Lower leg skin (tissue), 4 donors: ENCODE results near the gene VWA1. TPM values are rescaled to one million over a fixed set of nuclear protein-coding genes. Genes with fewer than 3 reads are reported as not detected.

Source experiments
- DNase-seq, 2 donors: peaks; one replicate each; pipeline ENCODE4 v3.0.0-alpha.2; 2019; ENCODE audit warnings: low spot score in 2 of 2
- H3K4me3 ChIP-seq: fragments of 200-600 bp; sonication (generic); 2 replicates; pipeline ENCODE4 v1.5.1; 2017; ENCODE audit warnings: mild to moderate bottlenecking, low read depth; ENCODE audit not compliant: poor library complexity, severe bottlenecking
- CTCF ChIP-seq, 3 donors: fragments of 450-650 bp; IDR thresholded peaks; one replicate each; pipeline ENCODE4 v1.5.1; 2016; ENCODE audit warnings: antibody characterized with exemption in 3 of 3, mild to moderate bottlenecking in 3 of 3, moderate library complexity in 2 of 3
- POLR2A ChIP-seq, 2 donors: fragments of 450-650 bp; IDR thresholded peaks; one replicate each; pipeline ENCODE4 v1.6.1; 2016 to 2017; ENCODE audit warnings: antibody characterized with exemption in 2 of 2, mild to moderate bottlenecking in 1 of 2, moderate library complexity in 1 of 2
- WGBS, 2 donors: methylation state at CpG; one replicate each; pipeline ENCODE4 v1.1.5; 2018; 5-methylcytosine and 5-hydroxymethylcytosine counted together
- intact Hi-C: fragments of 100-400 bp; cut with DNase I; formaldehyde crosslinking; loops from one replicate; pipeline ENCODE4 v1.15.0; 2023; ENCODE audit warnings: low total_unique reads
- total RNA-seq, 4 donors: library from RNA; depleted of rRNA; stranded (reverse); fragments of >200 nt; gene quantifications; one replicate each; pipeline ENCODE4 v1.1.0, GENCODE V29; 2016

VWA1 gene
- total RNA-seq, 4 donors from 2014 or later = 26.5 to 36.4 (median 30.1) TPM

DNA sequence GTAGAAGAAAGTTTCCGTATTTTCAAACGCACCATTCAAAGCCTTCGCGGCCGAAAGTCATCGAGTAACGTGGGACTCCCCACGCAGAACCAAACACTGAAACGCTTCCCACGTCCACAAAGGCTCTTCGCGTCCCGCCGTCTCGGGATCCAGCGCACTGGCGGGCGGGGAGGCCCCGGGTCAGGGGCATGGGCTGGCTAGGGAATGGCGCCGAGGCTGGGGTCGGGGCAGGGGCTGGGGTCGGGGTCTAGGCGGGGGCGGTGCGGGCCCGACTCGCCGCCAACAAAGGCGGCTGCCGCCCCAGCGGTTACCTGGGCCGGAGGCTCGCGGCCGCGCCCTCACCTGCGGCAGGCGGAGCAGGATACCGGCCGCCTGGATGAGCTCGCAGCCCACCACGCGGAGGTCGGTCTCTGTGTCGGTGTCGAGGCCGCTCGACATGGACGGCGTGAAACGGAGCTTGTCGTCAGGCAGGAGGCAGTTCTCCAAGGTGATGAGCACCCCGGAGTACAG is 36.8 kb upstream of the VWA1 start:
- intact Hi-C loops = no loop called here
- DNase-seq = peak in 1 of 2 donors; percentile 84
- H3K4me3 ChIP-seq = peak overlapping the region; percentile 92
- WGBS, 2 donors = 0 to 1% methylated on average over 8 to 10 of the region's 54 CpGs
- no peak for TF ChIP-seq POLR2A (IDR thresholded peaks at IDR 0.05)
- TF ChIP-seq CTCF (IDR thresholded peaks at IDR 0.05) = no peak

DNA sequence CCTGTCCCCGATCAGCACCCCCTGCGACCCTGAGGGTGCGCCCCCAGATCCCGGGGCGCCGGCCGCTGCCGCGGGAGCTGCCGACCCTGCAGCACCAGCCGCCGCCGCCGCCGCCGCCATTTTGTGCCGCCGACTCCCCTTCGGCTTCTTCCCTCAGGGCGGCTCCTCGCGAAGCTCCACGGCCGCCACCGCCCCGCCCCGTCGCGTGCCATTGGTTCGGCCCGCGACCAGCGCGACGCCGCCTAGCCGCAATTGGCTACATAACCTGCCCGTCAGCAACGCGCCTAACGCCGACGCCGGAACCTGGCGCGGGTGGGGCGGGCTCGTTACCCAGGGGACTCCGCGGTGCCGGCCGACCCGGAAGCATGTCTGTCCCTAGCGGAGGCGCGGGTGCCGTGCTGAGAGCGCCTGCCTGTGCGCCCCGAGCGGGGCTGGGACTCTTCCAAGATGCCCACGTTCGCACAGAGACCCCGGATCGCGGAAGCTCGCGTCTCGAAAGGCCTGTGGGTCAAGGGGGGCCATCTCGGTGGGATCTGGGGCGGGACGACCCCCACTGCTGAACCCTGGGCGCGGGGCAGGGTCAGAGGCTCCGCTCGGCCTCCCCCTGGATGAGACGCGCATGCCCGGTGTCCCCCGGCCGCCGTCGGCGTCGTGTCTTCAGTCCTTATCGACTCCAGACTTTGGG is 36.2 kb upstream of the VWA1 start, which contains the start of gene CCNL2:
Gene CCNL2, minus strand, starts transcription at position 149 of the 685 bp plus-strand sequence. Its CDS starts 29 bp downstream, at position 120.
- peak within 1 kb of the TSS; percentile 94 for H3K4me3 ChIP-seq
- intact Hi-C loops = no loop called here
- 1% methylated on average over 20 to 36 of the region's 86 CpGs for WGBS, 2 donors
- no peak for TF ChIP-seq POLR2A (IDR thresholded peaks at IDR 0.05)
- peak in 1 of 3 donors; percentile 51 for TF ChIP-seq CTCF (IDR thresholded peaks at IDR 0.05)
- DNase-seq = peak; percentile 96 to 100

DNA sequence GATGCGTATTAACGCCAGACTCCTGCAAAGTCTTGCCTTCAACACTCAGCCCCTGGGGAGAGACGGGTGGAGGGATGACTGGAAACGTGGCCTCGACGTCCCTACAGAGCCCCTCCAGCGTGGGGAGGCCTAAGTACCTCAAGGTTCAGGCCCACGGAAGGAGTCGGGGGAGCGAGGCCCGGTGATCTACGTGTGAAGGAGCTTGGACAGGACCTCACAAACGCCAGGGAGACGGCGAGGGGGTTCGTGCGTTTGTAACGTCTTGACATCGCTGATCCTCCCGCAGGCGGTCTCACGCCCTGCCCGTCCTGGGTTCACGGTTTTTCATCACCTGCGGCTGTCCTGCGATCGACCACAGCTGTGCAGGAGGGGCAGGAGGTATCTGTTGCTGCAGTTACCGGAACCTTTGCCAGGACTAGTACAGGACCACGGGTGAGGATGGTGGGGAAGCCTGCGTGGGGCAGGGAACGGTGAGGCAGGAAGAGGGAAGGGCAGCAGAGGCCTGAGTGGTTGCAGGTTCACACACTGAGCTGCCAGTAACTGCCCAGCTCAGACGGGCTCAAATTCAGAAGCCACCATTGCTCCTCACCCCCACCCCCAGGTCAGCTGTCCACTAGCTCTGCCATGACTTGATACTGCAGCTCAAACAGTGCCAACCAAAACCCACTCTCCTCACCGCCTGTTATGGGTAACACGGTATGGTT is 35.5 kb upstream of the VWA1 start:
- no peak for DNase-seq
- 4 to 8% methylated on average over 32 to 34 of the region's 34 CpGs for WGBS, 2 donors
- intact Hi-C loops = no loop called here
- peak overlapping the region; percentile 94 for H3K4me3 ChIP-seq
- no peak for TF ChIP-seq POLR2A (IDR thresholded peaks at IDR 0.05)
- TF ChIP-seq CTCF (IDR thresholded peaks at IDR 0.05) = no peak

DNA sequence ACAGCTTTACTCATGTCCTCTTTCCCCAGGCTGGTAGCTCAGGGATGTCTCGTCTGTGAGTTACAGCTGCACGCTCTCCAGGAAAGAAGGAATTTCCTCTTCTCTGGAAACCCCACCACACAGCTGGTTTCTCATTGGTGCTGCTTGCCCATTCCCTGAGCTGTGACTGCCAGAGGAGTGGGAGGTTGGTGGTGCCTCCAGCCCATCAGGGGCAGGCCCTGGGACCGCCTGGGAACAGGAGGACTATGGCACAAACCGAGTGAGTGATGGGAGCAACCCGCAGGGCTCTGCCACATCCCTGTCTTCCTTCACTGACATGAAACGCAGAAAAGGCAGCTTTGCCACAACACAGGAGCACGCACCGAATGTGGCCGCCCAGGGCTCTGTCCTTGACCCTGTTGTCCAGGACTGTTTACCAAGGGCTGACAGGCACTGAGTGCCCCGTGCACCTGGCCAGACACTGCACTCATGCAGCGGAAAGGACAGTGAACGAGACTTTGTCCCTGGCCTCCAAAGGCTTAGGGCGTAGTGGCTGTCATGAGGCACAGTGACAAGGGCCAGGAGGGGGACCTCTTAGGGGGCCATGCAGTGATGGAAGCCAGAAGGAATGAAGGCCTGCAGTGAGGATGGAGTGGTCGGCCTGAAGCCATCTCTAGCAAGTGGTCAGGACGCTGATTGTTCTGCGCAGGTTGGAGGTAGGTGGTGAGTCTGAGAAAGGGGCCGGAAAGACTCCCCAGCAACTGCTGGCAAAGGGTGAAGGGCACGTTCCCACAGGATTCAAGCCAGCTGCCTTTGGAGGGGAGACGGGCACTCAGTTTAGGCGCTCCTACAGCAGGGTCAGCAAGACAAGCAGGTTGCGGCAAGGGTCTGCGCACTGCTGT is 34.7 kb upstream of the VWA1 start:
- intact Hi-C loops = no loop called here
- 85 to 86% methylated on average over 20 to 22 of the region's 22 CpGs for WGBS, 2 donors
- TF ChIP-seq POLR2A (IDR thresholded peaks at IDR 0.05) (no peak), CTCF (IDR thresholded peaks at IDR 0.05) (peak in 1 of 3 donors; percentile 89)
- no peak overlapping the region for H3K4me3 ChIP-seq
- DNase-seq = peak in 1 of 2 donors; percentile 84

GRCh38 chr1:1401457-1402010 is 34.0 kb upstream of the VWA1 start:
- intact Hi-C loops = no loop called here
- TF ChIP-seq CTCF (IDR thresholded peaks at IDR 0.05) = no peak
- TF ChIP-seq POLR2A (IDR thresholded peaks at IDR 0.05) = no peak
- 87 to 93% methylated on average over 7 of the region's 7 CpGs for WGBS, 2 donors
- H3K4me3 ChIP-seq = no peak overlapping the region
- no peak for DNase-seq
